ENCODE measurements around the gene FRS3. TPM values are rescaled to one million over a fixed set of nuclear protein-coding genes. Genes with fewer than 3 reads are reported as not detected.

FRS3 gene
- total and polyA plus RNA-seq, 2 of the 13 experiments (the other 11 are each of a cell fraction or from before 2014, with no cell fraction given): 3.0 to 7.4 TPM

GRCh38 chr6:41722969-41723529 lies 56.7 kb downstream of the FRS3 start:
- DNase-seq (ENCODE audit: low spot score): no peak
- peaks cover 48% of the 10 kb centered on the region for H3K4me1 ChIP-seq (ENCODE audit: insufficient read depth, low read length)
- ChIA-PET POLR2A (interaction anchor here (0.6 to 2.5 kb wide), 8 partner anchors 11 to 827 kb away, joined by 3 to 21 read pairs (median 4); partner anchors contain the start of genes FRS3 and PRICKLE4), CTCF (ENCODE audit: low intra/inter-chr PET ratio, low total read pairs) (no interaction called here)
- H3K36me3 ChIP-seq (replicated peaks in 1 of 2; ENCODE audit: control insufficient read depth in 1 of 2, insufficient read depth in 2 of 2, low read length in 2 of 2): no peaks in the 10 kb centered on the region
- intact Hi-C loops (cut with micrococcal nuclease; ENCODE audit: unreplicated experiment): loop anchor here (10.0 kb wide), 1 partner anchor 322 kb away; no protein-coding TSS in a partner anchor
- no peak for FAIRE-seq
- BruUV-seq (replicated peaks): no TSS peak
- peak overlapping the region; percentile 51 for H3K4me2 ChIP-seq (ENCODE audit: low read depth, low read length)
- WGBS (ENCODE audit: low lambda C conversion rate): 70% methylated on average over 8 of the region's 8 CpGs
- no peaks in the 10 kb centered on the region for H3K9me3 ChIP-seq (ENCODE audit: low read length)
- ATAC-seq: no peak
- H3K4me3 ChIP-seq (replicated peaks in 1 of 3; ENCODE audit: insufficient read depth in 1 of 3, low read depth in 2 of 3, low read length in 3 of 3): peak overlapping the region in 1 of 3 experiments; percentile 34; a peak in 1 of 6 replicates
- no peak overlapping the region for H3K27ac ChIP-seq (ENCODE audit: extremely low read length, insufficient read depth, low read length)
- no peaks in the 10 kb centered on the region for H3K27me3 ChIP-seq (ENCODE audit: control insufficient read depth in 1 of 2, insufficient read depth in 2 of 2, low read length in 2 of 2)
- H3K79me2 ChIP-seq (ENCODE audit: insufficient read depth, low read length): peaks cover 3% of the 10 kb centered on the region
- H4K20me1 ChIP-seq (ENCODE audit: insufficient read depth, low read length): no peaks in the 10 kb centered on the region
- peak overlapping the region; percentile 6; the same call in 1 of the 2 replicates for H3K9ac ChIP-seq (ENCODE audit: insufficient read depth, low read depth, low read length)
- no peak overlapping the region for H2AFZ ChIP-seq (ENCODE audit: low read length)
- in situ Hi-C loops (cut with HindIII; ENCODE audit: extremely low pct_ligation_motif_present, low pct_unique_long_range_greater_than_20kb): no loop called here
- TF ChIP-seq KIAA2018 (CRISPR knock-in tag; IDR thresholded peaks at IDR 0.05; ENCODE audit: borderline replicate concordance): no peak
- TF ChIP-seq ZNF713 (CRISPR knock-in tag; IDR thresholded peaks at IDR 0.05): 0 out of 2 replicates have a peak, but pooled peaks have one; percentile 17
- 0 out of 2 replicates have a peak, but pooled peaks have one; percentile 31 for TF ChIP-seq IKZF1 (IDR thresholded peaks at IDR 0.05)
- no peak for TF ChIP-seq NCOA1 (CRISPR knock-in tag; IDR thresholded peaks at IDR 0.05)
- no peak for TF ChIP-seq ZNF24 (IDR thresholded peaks at IDR 0.05)
- TF ChIP-seq ZNF749 (CRISPR knock-in tag; IDR thresholded peaks at IDR 0.05; ENCODE audit: borderline replicate concordance): no peak
- no peak for TF ChIP-seq PCBP1 (IDR thresholded peaks at IDR 0.05; ENCODE audit: borderline replicate concordance, low read depth, low read length)
- peak; percentile 87 for TF ChIP-seq MNT (IDR thresholded peaks at IDR 0.05)
- TF ChIP-seq SMAD1 (CRISPR knock-in tag; IDR thresholded peaks at IDR 0.05; ENCODE audit: borderline replicate concordance, low read depth): 0 out of 2 replicates have a peak, but pooled peaks have one; percentile 48
- no peak for TF ChIP-seq WIZ (CRISPR knock-in tag; IDR thresholded peaks at IDR 0.05)
- no peak for TF ChIP-seq FOXJ3 (CRISPR knock-in tag; IDR thresholded peaks at IDR 0.05; ENCODE audit: borderline replicate concordance)
- 0 out of 2 replicates have a peak, but pooled peaks have one; percentile 45 for TF ChIP-seq CHCHD3 (CRISPR knock-in tag; IDR thresholded peaks at IDR 0.05)
- TF ChIP-seq MIER3 (CRISPR knock-in tag; IDR thresholded peaks at IDR 0.05; ENCODE audit: borderline replicate concordance): no peak
- TF ChIP-seq MEIS2 (CRISPR knock-in tag; IDR thresholded peaks at IDR 0.05): 0 out of 2 replicates have a peak, but pooled peaks have one; percentile 11
